GM13976 (cell line): ENCODE measurements around the gene ZNF181.

Experiments used
- DNase-seq: peaks from one replicate; pipeline ENCODE4 v3.0.0; 2012; ENCODE audit warnings: low spot score
- in situ Hi-C: fragments of 300-500 bp; cut with MboI; formaldehyde crosslinking; loops from one replicate; pipeline ENCODE4 v1.12.0; 2022; ENCODE audit warnings: low sequenced_read_pairs, mixed read lengths, inconsistent platforms; ENCODE audit not compliant: unreplicated experiment
- TF ChIP-seq, protein P1 (sequence below): IDR thresholded peaks from 2 replicates; pipeline ENCODE4 v1.5.1; 2012; ENCODE audit warnings: borderline replicate concordance, mild to moderate bottlenecking; ENCODE audit not compliant: insufficient read depth; ENCODE audit errors: extremely low read depth, missing control alignments, control extremely low read depth

ZNF181 gene

DNA sequence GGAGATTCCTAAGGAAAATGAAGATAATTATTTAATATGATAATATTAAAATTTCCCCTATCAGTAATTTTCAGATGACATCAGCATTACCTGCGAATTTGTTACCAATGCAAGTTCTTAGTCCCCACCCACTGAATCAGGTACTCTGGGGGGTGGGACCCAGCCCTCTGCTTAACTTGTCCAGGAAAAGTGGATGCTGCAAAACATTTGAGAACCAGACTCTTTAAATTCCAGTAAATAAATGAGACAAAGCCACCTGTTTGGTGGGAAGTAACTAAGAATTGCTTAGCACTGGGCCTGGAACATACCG is 39.5 kb downstream of the ZNF181 start:
- TF ChIP-seq, protein P1, sequence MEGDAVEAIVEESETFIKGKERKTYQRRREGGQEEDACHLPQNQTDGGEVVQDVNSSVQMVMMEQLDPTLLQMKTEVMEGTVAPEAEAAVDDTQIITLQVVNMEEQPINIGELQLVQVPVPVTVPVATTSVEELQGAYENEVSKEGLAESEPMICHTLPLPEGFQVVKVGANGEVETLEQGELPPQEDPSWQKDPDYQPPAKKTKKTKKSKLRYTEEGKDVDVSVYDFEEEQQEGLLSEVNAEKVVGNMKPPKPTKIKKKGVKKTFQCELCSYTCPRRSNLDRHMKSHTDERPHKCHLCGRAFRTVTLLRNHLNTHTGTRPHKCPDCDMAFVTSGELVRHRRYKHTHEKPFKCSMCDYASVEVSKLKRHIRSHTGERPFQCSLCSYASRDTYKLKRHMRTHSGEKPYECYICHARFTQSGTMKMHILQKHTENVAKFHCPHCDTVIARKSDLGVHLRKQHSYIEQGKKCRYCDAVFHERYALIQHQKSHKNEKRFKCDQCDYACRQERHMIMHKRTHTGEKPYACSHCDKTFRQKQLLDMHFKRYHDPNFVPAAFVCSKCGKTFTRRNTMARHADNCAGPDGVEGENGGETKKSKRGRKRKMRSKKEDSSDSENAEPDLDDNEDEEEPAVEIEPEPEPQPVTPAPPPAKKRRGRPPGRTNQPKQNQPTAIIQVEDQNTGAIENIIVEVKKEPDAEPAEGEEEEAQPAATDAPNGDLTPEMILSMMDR = no peak
- no peak for DNase-seq
- in situ Hi-C loops = no loop called here

DNA sequence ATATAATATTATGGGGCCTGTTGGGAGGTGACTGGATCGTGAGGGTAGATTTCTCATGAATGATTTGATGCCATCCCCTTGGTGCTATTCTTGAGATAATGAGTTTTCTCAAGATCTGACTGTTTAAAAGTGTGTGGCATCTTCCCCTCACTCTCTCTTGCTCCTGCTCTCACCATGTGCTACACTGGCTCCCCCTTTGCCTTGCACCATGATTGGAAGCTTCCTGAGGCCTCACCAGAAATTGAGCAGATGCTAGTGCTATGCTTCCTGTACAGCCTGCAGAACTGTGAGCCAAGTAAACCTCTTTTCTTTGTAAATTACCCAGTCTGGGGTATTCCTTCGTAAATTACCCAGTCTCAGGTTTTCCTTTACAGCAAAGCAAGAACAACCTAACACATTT is 40.8 kb downstream of the ZNF181 start:
- TF ChIP-seq, protein P1 = no peak
- no peak for DNase-seq
- in situ Hi-C loops = no loop called here

DNA sequence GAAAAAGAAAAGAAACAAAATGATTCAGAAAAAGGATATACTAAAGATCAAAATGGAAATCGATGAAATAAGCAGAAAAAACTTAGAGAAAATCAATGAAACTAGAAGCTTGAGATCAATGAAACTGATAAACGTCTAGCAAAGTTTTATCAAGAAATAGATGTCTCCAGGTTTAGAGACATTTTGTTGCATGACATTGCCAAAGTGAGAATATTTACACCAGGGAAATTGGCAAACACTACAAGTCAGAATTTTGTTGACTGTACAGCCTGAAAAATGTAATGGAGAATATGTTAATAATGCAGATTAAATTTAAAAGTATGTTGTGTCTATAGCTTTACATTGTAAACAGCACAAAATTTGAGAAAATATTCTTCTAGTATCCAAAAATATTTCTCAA is 44.3 kb downstream of the ZNF181 start:
- TF ChIP-seq, protein P1 = no peak
- in situ Hi-C loops = no loop called here
- DNase-seq = no peak

DNA sequence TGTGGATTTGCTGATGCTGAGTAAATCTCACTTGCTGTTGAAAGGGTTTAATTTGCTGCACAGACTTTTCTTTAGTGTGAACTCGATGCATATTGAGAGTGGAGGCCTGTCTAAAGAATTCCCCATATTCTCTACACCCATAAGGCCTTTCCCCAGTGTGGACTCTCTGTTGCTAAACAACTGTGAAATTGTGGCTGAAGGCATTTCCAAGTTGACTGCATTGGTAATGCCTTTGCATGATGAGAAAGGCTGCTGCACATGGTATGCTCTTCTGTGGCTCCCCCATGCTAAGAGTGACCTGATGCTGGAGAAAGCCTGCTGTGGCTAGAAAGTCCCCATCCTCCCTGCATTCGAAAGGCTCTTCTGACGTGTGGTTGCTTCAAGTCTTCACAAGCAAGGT is 45.6 kb downstream of the ZNF181 start:
- TF ChIP-seq, protein P1 = no peak
- in situ Hi-C loops = no loop called here
- no peak for DNase-seq

DNA sequence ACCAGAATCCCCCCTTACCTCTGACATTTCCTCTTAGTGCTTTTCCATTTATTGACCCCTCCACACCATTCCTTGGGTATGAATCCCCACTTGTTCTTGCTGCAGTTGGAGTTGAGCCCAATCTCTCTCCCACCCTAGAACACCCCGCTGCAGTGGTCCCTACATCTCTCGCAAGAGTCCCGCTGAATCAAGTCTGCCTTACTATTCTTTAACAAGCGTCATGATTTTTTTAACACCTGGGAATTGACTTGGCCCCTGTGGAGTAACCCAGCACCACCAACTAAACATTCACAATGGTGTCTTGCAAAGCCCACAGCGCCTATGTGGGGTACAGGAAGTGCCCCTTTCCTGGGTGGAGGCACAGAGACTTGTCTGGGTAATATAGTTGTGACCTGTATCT is 52.2 kb downstream of the ZNF181 start:
- TF ChIP-seq, protein P1 = no peak
- DNase-seq = no peak
- in situ Hi-C loops = no loop called here

DNA sequence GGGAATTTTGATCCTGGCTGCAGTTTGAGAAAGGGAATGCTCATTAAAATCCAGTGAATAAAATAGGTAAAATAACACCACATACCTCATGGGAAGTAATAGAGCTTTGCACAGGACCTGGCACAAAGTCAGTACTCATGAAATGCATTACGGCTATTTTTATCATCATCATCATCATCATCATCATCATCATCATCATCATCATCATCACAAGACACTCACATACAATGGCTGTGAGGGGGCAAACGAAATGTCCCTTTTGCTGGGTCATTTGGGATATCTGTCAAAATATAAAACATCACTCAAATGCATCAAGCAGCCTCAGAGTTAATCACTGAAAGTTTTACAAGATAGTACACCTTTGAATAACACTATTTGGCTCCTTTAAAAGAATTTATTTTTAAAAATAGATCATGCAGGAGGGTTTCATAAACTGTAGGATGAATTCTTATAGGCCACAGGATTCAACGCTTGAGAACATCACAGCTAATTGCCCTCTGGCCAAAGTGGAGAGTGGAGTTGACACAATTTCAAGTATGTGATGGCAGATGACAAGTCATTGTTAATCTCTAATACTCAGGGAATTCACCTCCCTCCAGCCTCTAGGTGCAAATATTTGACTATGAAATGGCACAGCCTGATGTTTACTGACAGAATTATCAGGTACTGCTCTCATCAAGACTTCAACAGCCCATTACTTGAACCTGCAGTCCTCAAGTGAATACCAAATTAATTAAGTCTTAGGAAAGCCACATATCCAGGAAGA is 53.2 kb downstream of the ZNF181 start:
- DNase-seq = no peak
- TF ChIP-seq, protein P1 = no peak
- in situ Hi-C loops = no loop called here
